IPS-18a (cell line): Measurements from ENCODE around the gene CARMIL1.

ENCODE experiments used
- H3K27ac ChIP-seq: one replicate; pipeline ENCODE4 v1.5.1; 2013; ENCODE audit warnings: low read length
- H3K27me3 ChIP-seq: one replicate; pipeline ENCODE4 v1.6.1; 2013; ENCODE audit warnings: mild to moderate bottlenecking, low read length; ENCODE audit not compliant: control insufficient read depth, insufficient read depth
- H3K36me3 ChIP-seq: one replicate; pipeline ENCODE4 v1.6.1; 2013; ENCODE audit warnings: low read depth, low read length; ENCODE audit not compliant: control insufficient read depth
- H3K4me1 ChIP-seq: one replicate; pipeline ENCODE4 v1.6.1; 2013; ENCODE audit warnings: low read depth, low read length; ENCODE audit not compliant: control insufficient read depth
- H3K4me3 ChIP-seq: one replicate; pipeline ENCODE4 v1.5.1; 2013; ENCODE audit warnings: low read length
- H3K9ac ChIP-seq: one replicate; pipeline ENCODE4 v1.6.1; 2013; ENCODE audit warnings: mild to moderate bottlenecking, low read length, moderate library complexity
- H3K9me3 ChIP-seq: one replicate; pipeline ENCODE4 v1.6.1; 2013; ENCODE audit warnings: low read depth, low read length; ENCODE audit not compliant: control insufficient read depth

The CARMIL1 gene

GRCh38 chr6:25596928-25597818 is 318.0 kb downstream of the CARMIL1 start:
- Histone ChIP-seq H3K36me3 (peaks cover 4% of the 10 kb centered on the region), H3K9ac (no peak overlapping the region), H3K27ac (no peak overlapping the region), H3K4me1 (no peaks in the 10 kb centered on the region), H3K9me3 (no peaks in the 10 kb centered on the region), H3K27me3 (no peaks in the 10 kb centered on the region), H3K4me3 (no peak overlapping the region)

- H3K4me3 ChIP-seq: no peak overlapping the region
- no peak overlapping the region for H3K9ac ChIP-seq
- H3K27me3 ChIP-seq: no peaks in the 10 kb centered on the region
- H3K9me3 ChIP-seq: no peaks in the 10 kb centered on the region
- H3K27ac ChIP-seq: no peak overlapping the region
- peaks cover 4% of the 10 kb centered on the region for H3K36me3 ChIP-seq
- no peaks in the 10 kb centered on the region for H3K4me1 ChIP-seq
Measured at GRCh38 chr6:25599516-25600085, 320.4 kb downstream of the CARMIL1 start.

GRCh38 chr6:25601800-25602673 is 322.9 kb downstream of the CARMIL1 start:
- H3K9me3 ChIP-seq: no peaks in the 10 kb centered on the region
- no peaks in the 10 kb centered on the region for H3K4me1 ChIP-seq
- H3K4me3 ChIP-seq: no peak overlapping the region
- H3K27me3 ChIP-seq: no peaks in the 10 kb centered on the region
- H3K36me3 ChIP-seq: no peaks in the 10 kb centered on the region
- H3K27ac ChIP-seq: no peak overlapping the region
- H3K9ac ChIP-seq: no peak overlapping the region

GRCh38 chr6:25602674-25602982 is 323.5 kb downstream of the CARMIL1 start:
- Histone ChIP-seq H3K27ac (no peak overlapping the region), H3K27me3 (no peaks in the 10 kb centered on the region), H3K4me3 (no peak overlapping the region), H3K9ac (no peak overlapping the region), H3K4me1 (no peaks in the 10 kb centered on the region), H3K9me3 (no peaks in the 10 kb centered on the region), H3K36me3 (no peaks in the 10 kb centered on the region)

- no peaks in the 10 kb centered on the region for H3K9me3 ChIP-seq
- H3K27me3 ChIP-seq: no peaks in the 10 kb centered on the region
- H3K4me1 ChIP-seq: no peaks in the 10 kb centered on the region
- no peak overlapping the region for H3K27ac ChIP-seq
- no peaks in the 10 kb centered on the region for H3K36me3 ChIP-seq
- H3K9ac ChIP-seq: no peak overlapping the region
- H3K4me3 ChIP-seq: no peak overlapping the region
Measured at GRCh38 chr6:25603251-25603650, 324.1 kb downstream of the CARMIL1 start.

GRCh38 chr6:25606151-25606550 is 327.0 kb downstream of the CARMIL1 start:
- Histone ChIP-seq H3K27ac (no peak overlapping the region), H3K9ac (no peak overlapping the region), H3K4me3 (no peak overlapping the region), H3K27me3 (no peaks in the 10 kb centered on the region), H3K36me3 (no peaks in the 10 kb centered on the region), H3K9me3 (no peaks in the 10 kb centered on the region), H3K4me1 (no peaks in the 10 kb centered on the region)

GRCh38 chr6:25608558-25609174 is 329.5 kb downstream of the CARMIL1 start:
- Histone ChIP-seq H3K9me3 (no peaks in the 10 kb centered on the region), H3K36me3 (no peaks in the 10 kb centered on the region), H3K9ac (no peak overlapping the region), H3K4me3 (no peak overlapping the region), H3K4me1 (no peaks in the 10 kb centered on the region), H3K27me3 (no peaks in the 10 kb centered on the region), H3K27ac (no peak overlapping the region)

- H3K9me3 ChIP-seq: no peaks in the 10 kb centered on the region
- no peaks in the 10 kb centered on the region for H3K4me1 ChIP-seq
- H3K27ac ChIP-seq: no peak overlapping the region
- H3K4me3 ChIP-seq: no peak overlapping the region
- H3K36me3 ChIP-seq: no peaks in the 10 kb centered on the region
- no peaks in the 10 kb centered on the region for H3K27me3 ChIP-seq
- H3K9ac ChIP-seq: no peak overlapping the region
Measured at GRCh38 chr6:25612666-25613065, 333.5 kb downstream of the CARMIL1 start.

- Histone ChIP-seq H3K4me3 (no peak overlapping the region), H3K27ac (no peak overlapping the region), H3K9me3 (no peaks in the 10 kb centered on the region), H3K9ac (no peak overlapping the region), H3K27me3 (no peaks in the 10 kb centered on the region), H3K4me1 (no peaks in the 10 kb centered on the region), H3K36me3 (no peaks in the 10 kb centered on the region)
Measured at GRCh38 chr6:25613415-25613814, 334.2 kb downstream of the CARMIL1 start.

GRCh38 chr6:25614052-25614451 is 334.9 kb downstream of the CARMIL1 start:
- no peak overlapping the region for H3K27ac ChIP-seq
- H3K9me3 ChIP-seq: no peaks in the 10 kb centered on the region
- H3K27me3 ChIP-seq: no peaks in the 10 kb centered on the region
- no peaks in the 10 kb centered on the region for H3K36me3 ChIP-seq
- H3K9ac ChIP-seq: no peak overlapping the region
- no peak overlapping the region for H3K4me3 ChIP-seq
- H3K4me1 ChIP-seq: no peaks in the 10 kb centered on the region

- Histone ChIP-seq H3K36me3 (no peaks in the 10 kb centered on the region), H3K4me1 (no peaks in the 10 kb centered on the region), H3K9ac (no peak overlapping the region), H3K4me3 (no peak overlapping the region), H3K27ac (no peak overlapping the region), H3K9me3 (no peaks in the 10 kb centered on the region), H3K27me3 (no peaks in the 10 kb centered on the region)
Measured at GRCh38 chr6:25615471-25615870, 336.3 kb downstream of the CARMIL1 start.
